Esophagus muscularis mucosa (tissue), 4 donors: Measurements from ENCODE around the gene PREX1. TPM values are rescaled to one million over a fixed set of nuclear protein-coding genes. Genes with fewer than 3 reads are reported as not detected.
"Not testable (repeated sequence)": the region's sequence is repeated elsewhere in the genome, so short reads cannot be mapped to it uniquely, and the experiment has no call there.

Source experiments
- DNase-seq: peaks from one replicate; pipeline ENCODE4 v3.0.0-alpha.2; 2017; ENCODE audit errors: extremely low spot score
- H3K27ac ChIP-seq, 4 donors: fragments of 200-600 bp; sonication (generic); replicated peaks in 1 of 4; 1 replicate in 3 of 4; 2 replicates in 1 of 4; pipeline ENCODE4 v1.5.1; 2016 to 2019; ENCODE audit warnings: mild to moderate bottlenecking in 1 of 4
- H3K27me3 ChIP-seq, 4 donors: fragments of 200-600 bp; sonication (generic); one replicate each; pipeline versions ENCODE4 v1.5.1 to v1.6.0; 2016 to 2019
- H3K36me3 ChIP-seq, 4 donors: fragments of 200-600 bp; sonication (generic); one replicate each; pipeline ENCODE4 v1.5.1; 2016 to 2019
- H3K4me1 ChIP-seq, 4 donors: fragments of 200-600 bp; sonication (generic); one replicate each; pipeline ENCODE4 v1.5.1; 2016 to 2019
- H3K4me3 ChIP-seq, 4 donors: fragments of 200-600 bp; sonication (generic); 1 replicate in 2 of 4; 2 replicates in 2 of 4; pipeline ENCODE4 v1.5.1; 2016 to 2019; ENCODE audit warnings: mild to moderate bottlenecking in 4 of 4, moderate library complexity in 1 of 4
- H3K9me3 ChIP-seq, 4 donors: fragments of 200-600 bp; sonication (generic); 1 replicate in 3 of 4; 2 replicates in 1 of 4; pipeline ENCODE4 v1.5.1; 2016 to 2019
- CTCF ChIP-seq, 3 experiments: fragments of 200-600 bp in 2 of 3; fragments of 450-650 bp in 1 of 3; sonication (generic) in 2 of 3; IDR thresholded peaks; one replicate each; pipeline ENCODE4 v1.5.1; 2017 to 2019; ENCODE audit warnings: antibody characterized with exemption in 3 of 3, mild to moderate bottlenecking in 2 of 3, moderate library complexity in 1 of 3
- EP300 ChIP-seq: sonication (generic); formaldehyde crosslinking; IDR thresholded peaks from one replicate; pipeline ENCODE4 v1.6.1; 2017; ENCODE audit warnings: antibody characterized with exemption
- POLR2A ChIP-seq: fragments of 450-650 bp; IDR thresholded peaks from one replicate; pipeline ENCODE4 v1.6.1; 2017; ENCODE audit warnings: antibody characterized with exemption, moderate library complexity, mild to moderate bottlenecking, low read depth
- POLR2AphosphoS5 ChIP-seq, 2 donors: sonication (generic); formaldehyde crosslinking; IDR thresholded peaks; one replicate each; pipeline ENCODE4 v1.6.1; 2017; ENCODE audit warnings: antibody characterized with exemption in 2 of 2
- WGBS: methylation state at CpG from one replicate; pipeline ENCODE4 v1.1.5; 2018; 5-methylcytosine and 5-hydroxymethylcytosine counted together
- intact Hi-C: fragments of 100-400 bp; cut with DNase I; formaldehyde crosslinking; loops from one replicate; pipeline ENCODE4 v1.15.1; 2023
- total RNA-seq, 4 donors: library from RNA; depleted of rRNA; stranded (reverse); fragments of >200 nt; gene quantifications; one replicate each; pipeline versions ENCODE4 v1.1.0 to v1.2.1, GENCODE V29; 2016

PREX1 gene
- 10 to 100 TPM; 20.8 to 37.1 (median 24.3) TPM for total RNA-seq

- Histone ChIP-seq H3K4me1 (peaks cover 21 to 72% (median 59%) of the 10 kb centered on the region in 4 donors), H3K4me3 (peak within 1 kb of the TSS; percentile 66 to 80 (median 66)), H3K27me3 (peaks cover 0 to 21% (median 0%) of the 10 kb centered on the region in 4 donors), H3K9me3 (no peaks in the 10 kb centered on the region), H3K36me3 (no peaks in the 10 kb centered on the region), H3K27ac (peak within 1 kb of the TSS; percentile 59 to 78 (median 72))
- DNase-seq: no peak
- TF ChIP-seq POLR2AphosphoS5 (IDR thresholded peaks at IDR 0.05) (no peak), POLR2A (peak; percentile 30), EP300 (no peak), CTCF (IDR thresholded peaks at IDR 0.05) (peak; percentile 12 to 24 (median 15))
- intact Hi-C loops: no loop called here
- 4% methylated on average over 33 of the region's 128 CpGs for WGBS
These were observed at the start of gene PREX1 for GRCh38 chr20:48827855-48828733. Gene PREX1, minus strand, starts transcription at chr20:48827999. Its CDS starts 139 bp downstream, at chr20:48827860.

GRCh38 chr20:48877304-48877703, 49.5 kb upstream of the PREX1 start:
- TF ChIP-seq CTCF (IDR thresholded peaks at IDR 0.05) (peak in 1 of 3 experiments; percentile 21), EP300 (no peak)
- Histone ChIP-seq H3K27me3 (no peaks in the 10 kb centered on the region), H3K36me3 (no peaks in the 10 kb centered on the region), H3K4me3 (no peak overlapping the region), H3K9me3 (no peaks in the 10 kb centered on the region), H3K4me1 (peaks cover 0 to 3% (median 0%) of the 10 kb centered on the region in 4 donors), H3K27ac (no peak overlapping the region)
- intact Hi-C loops: no loop called here
- DNase-seq: no peak
- WGBS: 55% methylated on average over 2 of the region's 2 CpGs

- 57% methylated on average over 4 of the region's 5 CpGs for WGBS
- no peaks in the 10 kb centered on the region for H3K36me3 ChIP-seq
- no peak for DNase-seq
- intact Hi-C loops: no loop called here
- peaks cover 0 to 3% (median 0%) of the 10 kb centered on the region in 4 donors for H3K4me1 ChIP-seq
- no peaks in the 10 kb centered on the region for H3K9me3 ChIP-seq
- TF ChIP-seq POLR2A (no peak), POLR2AphosphoS5 (IDR thresholded peaks at IDR 0.05) (no peak), EP300 (no peak), CTCF (IDR thresholded peaks at IDR 0.05) (no peak)
- no peaks in the 10 kb centered on the region for H3K27me3 ChIP-seq
- no peak overlapping the region for H3K27ac ChIP-seq
- no peak overlapping the region for H3K4me3 ChIP-seq
These were observed 48.1 kb upstream of the PREX1 start for GRCh38 chr20:48875914-48876240.

GRCh38 chr20:48875233-48875913, 47.6 kb upstream of the PREX1 start:
- intact Hi-C loops: no loop called here
- DNase-seq: no peak
- Histone ChIP-seq H3K4me3 (no peak overlapping the region), H3K9me3 (no peaks in the 10 kb centered on the region), H3K4me1 (peaks cover 0 to 3% (median 0%) of the 10 kb centered on the region in 4 donors), H3K27ac (no peak overlapping the region), H3K27me3 (no peaks in the 10 kb centered on the region), H3K36me3 (no peaks in the 10 kb centered on the region)
- TF ChIP-seq EP300: no peak
- TF ChIP-seq CTCF (IDR thresholded peaks at IDR 0.05): no peak
- TF ChIP-seq POLR2A: no peak
- WGBS: 82% methylated on average over 17 of the region's 17 CpGs

GRCh38 chr20:48869442-48869841, 41.6 kb upstream of the PREX1 start:
- H3K27me3 ChIP-seq, H3K27ac ChIP-seq, H3K9me3 ChIP-seq, H3K4me3 ChIP-seq, DNase-seq, H3K4me1 ChIP-seq, H3K36me3 ChIP-seq, intact Hi-C loops: not testable (repeated sequence)
